NCI-H2196 (cell line): ENCODE results near the gene MYLK2.

ENCODE experiments used
- DNase-seq: peaks from one replicate; lab custom pipeline; 2025; ENCODE audit not compliant: unreplicated experiment; lab: John Stamatoyannopoulos, UW

Gene MYLK2

DNA sequence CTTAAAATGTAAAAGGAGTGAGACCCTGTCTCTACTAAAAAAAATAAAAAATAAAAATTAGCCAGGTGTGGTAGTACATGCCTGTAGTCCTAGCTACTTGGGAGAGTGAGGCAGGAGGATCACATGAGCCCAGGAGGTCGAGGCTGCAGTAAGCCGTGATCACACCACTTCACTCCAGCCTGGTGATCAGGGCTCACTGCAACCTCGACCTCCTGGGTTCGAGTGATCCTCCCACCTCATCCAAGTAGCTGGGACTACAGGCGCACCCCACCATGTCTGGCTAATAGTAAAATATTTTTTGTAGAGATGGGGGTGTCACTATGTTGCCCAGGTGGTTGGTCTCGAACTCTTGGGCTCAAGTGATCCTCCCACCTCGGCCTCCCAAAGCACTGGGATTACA is 34.3 kb downstream of the MYLK2 start:
- DNase-seq, result no peak

DNA sequence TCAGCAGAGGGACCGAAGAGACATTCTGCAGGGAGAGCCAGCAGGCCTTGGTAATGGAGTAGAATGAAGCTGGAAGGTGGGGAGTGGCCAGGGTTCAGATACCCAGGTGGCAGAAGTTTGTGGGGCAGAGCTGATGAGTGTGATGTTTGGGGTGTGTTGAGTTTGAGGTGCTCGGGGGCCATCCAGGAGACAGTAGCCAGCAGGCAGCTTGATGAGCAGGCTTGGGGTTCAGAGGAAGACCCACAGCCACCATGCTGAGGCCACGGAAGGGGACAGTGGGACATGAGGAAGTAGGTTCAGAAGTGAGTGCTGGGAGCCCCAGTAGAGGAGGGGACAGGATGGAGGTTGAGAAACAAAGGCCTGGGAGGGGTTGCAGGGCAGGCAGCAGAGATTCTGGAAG is 37.4 kb downstream of the MYLK2 start:
- no peak for DNase-seq

GRCh38 chr20:31857861-31858759 is 39.0 kb downstream of the MYLK2 start:
- no peak for DNase-seq

DNA sequence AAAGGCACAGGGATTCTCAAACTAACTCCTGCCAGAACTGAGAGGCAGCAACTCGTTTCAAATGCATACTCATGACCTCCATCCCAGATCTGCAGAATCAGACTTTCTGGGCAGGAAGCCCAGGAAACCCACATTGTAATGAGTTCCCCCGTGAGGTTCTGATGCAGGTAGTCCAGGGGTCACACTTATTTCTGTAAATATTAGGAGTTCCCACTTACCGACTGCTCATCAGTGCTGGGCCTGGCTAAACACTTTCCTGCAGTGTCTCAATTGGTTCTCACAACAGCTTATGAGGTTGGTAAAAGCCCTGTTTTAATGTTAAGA is 39.6 kb downstream of the MYLK2 start:
- no peak for DNase-seq

DNA sequence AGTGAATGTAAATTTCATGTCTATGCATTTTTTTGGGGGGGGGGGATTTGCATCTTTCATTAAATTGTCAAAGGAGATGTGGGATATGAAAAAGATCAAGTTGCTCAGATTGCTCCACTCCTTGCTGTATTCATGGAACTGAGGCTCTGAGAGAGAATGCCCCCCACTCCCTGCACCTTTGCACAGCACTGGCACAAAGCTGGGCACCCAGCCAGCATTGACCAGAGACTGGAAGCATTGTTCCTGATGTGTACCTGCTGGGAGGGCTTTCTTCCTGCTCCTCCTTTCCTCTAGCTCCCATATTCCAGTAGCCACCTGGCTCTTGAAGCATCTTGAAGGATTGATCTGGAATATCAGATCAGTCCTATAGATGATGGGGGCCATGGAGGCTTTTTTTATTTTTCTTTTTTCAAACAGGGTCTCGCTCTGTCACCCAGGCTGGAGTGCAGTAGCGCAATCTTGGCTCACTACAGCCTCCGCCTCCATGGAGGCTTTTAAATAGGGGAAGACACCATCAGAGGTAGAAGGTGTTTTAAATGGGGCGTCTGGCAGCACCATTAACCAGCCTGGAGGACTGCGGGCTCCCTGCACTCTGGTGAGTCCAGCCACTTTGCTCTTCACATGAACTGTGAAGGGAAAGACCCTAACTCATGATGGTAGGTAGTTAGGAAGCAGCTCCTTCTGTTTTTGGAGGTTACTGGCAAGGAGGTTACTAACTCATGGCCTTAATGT is 40.3 kb downstream of the MYLK2 start:
- no peak for DNase-seq

- no peak for DNase-seq
These were observed 40.8 kb downstream of the MYLK2 start for GRCh38 chr20:31859998-31860380.

- no peak for DNase-seq
These were observed 41.4 kb downstream of the MYLK2 start for GRCh38 chr20:31860390-31861134.

DNA sequence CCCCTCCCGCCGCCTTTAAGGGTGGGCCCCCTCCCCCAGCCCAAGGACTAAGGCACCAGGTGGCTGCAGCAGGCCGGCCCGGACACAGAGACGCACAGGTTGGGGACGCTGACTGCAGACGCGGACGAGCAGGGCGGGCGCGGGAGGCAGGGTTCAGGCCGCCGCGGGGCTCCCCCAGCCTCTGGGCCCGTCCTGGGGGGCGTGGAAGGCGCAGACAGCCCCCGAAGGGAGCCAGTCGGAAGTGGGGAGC is 41.9 kb downstream of the MYLK2 start:
- no peak for DNase-seq

- DNase-seq, result peak; percentile 86
These were observed 42.4 kb downstream of the MYLK2 start for GRCh38 chr20:31861385-31862156.

DNA sequence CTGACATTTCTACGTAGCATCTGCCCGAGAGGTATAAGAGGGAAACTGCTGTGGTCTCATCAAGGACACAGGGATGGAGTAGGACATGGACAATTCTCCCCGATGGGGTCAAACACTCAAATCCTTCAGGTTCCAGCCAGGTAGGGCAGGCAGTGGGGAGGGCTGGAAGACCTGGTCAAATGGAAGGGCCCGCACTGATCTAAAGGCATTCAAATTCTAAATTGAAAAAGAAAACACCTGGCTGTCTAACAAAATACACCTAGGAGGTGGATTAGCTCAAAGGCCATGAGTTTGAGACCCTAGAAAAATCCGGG is 43.0 kb downstream of the MYLK2 start:
- no peak for DNase-seq

DNA sequence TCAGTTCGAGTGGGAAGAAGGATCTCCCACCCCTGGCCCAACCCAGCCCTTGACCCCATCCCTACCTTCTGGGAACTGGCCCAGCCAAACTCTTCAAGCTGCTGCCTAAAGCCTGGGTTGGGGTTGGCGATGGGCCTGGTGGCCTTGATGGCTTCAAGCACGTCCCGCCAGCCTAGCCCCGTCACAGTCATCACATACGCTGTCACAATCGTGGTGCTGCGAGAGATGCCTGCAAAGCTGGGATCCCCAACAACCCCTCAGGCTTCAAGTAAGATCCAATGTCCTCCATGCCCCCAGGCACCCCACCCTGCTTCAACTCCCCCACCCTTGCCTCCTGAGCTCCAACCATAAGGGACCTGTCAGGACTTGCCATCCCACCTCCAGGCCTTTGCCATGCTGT is 43.4 kb downstream of the MYLK2 start:
- DNase-seq, result no peak

- DNase-seq, result no peak
These were observed 44.3 kb downstream of the MYLK2 start for GRCh38 chr20:31863296-31864085.

DNA sequence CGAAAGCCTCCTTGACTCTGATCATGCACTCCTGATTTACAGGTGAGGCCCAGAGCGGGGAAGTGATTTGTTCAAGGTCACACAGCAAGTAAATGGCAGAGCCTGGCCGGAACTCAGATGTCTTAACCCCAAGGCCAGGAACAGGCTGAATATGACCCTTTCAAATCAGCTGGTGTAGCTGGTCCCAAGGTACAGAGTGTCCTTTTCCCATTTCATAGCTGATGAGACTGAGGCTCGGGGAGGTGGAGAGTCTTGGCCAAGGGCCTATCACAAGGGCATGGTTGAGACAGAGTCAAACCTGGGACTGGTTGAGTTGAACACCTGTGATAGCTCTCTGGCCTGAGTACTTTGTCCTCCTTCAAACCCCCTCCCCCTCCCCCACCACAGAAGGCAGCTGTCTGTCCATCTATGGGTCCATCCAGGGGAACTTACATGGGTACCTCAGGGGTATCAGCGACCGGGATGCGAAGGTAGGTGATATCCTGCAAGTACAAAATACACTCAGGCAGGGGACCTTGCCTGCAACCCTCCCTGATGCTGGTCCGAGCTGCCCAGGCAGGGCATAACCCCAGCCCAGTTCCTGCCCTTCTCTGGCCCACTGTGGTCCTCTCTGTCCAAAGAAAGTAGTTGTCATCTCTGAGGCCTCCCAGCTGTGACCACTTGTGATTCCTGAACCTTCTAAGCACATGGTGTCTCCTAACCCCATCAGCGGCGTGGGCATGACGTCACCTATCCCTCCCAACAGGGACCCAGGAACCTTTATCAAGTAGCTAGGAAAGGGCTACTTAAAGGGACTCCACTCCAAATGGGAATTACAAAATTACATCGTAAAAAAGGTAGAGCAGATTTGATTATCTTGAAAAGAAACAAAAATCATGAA is 45.6 kb downstream of the MYLK2 start:
- DNase-seq, result no peak

GRCh38 chr20:31866221-31866620 is 47.1 kb downstream of the MYLK2 start:
- no peak for DNase-seq

- no peak for DNase-seq
These were observed 49.9 kb downstream of the MYLK2 start for GRCh38 chr20:31868853-31869672.

DNA sequence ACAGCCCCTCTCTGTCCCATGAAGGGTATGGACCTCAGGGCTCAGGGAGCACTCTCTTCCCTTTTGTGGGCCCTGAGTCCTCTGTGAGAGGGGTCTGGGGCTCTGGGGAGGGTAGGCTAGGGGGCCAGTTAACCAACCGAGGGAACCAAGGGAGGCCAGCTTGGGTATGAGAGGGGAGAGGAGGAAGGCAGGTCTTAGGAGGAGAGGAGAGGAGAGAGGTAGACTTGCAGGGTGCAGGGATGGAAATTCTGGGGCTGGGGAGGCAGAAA is 50.5 kb downstream of the MYLK2 start:
- DNase-seq, result no peak

DNA sequence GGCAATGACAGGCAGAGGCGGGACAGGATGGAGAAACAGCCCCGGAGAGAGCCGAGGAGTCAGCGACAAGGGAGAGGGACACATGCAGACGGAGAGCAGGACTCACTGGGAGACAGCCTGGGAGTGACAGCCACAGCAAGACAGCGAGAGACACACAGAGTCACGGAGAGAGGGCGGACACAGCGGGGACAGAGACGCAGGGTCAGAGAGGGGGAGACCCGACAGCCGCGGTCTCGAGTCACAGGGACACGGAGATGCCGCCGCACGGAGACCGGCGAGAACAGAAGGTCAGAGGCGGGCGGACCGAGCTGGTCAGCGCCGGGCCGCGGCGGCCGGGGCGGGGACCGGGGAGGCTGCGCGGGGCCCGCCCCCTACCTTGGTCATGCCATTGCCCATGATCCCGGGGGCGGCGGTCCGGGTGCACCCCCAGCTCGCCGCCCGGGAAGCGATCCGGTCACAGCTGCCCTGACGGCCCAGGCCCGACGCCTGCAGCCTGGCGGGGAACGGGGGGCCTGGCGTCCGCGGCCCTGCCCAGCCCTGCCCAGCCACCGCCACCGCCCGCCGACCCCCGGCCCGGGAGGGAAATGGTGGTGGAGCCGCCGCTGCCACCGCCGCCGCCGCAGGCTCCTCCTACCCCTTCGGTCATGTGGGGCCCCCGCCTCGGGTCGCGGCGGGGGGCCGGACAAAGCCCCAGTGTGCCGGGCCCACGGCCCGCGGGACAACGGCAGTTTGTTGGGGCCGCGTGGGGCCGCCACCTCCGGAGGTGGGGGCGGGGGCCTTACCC is 51.0 kb downstream of the MYLK2 start, which contains the start of the genes DUSP15 and TTLL9:
Gene DUSP15, minus strand, starts transcription at position 586 of the 784 bp plus-strand sequence. Its CDS starts 190 bp downstream, at position 396.
Gene TTLL9, plus strand, starts transcription at position 693 of the 784 bp plus-strand sequence. CDS start 493 bp downstream, outside the sequence.
- peak; percentile 39 for DNase-seq
